ENCODE measurements around the gene KLK2. TPM values are rescaled to one million over a fixed set of nuclear protein-coding genes. Genes with fewer than 3 reads are reported as not detected.
"Not testable (repeated sequence)": the region's sequence is repeated elsewhere in the genome, so short reads cannot be mapped to it uniquely, and the experiment has no call there.

KLK2 gene
- total RNA-seq, 2 experiments from 2014 or later, result not detected

- Mint-ChIP-seq H3K9me3 (peaks cover 9% of the 10 kb centered on the region), H3K4me1 (no peaks in the 10 kb centered on the region), H3K27me3 (peaks cover 10% of the 10 kb centered on the region), H3K4me3 (no peak overlapping the region), H3K27ac (no peak overlapping the region), H3K36me3 (ENCODE audit: low read depth) (no peaks in the 10 kb centered on the region)
- CTCF ChIA-PET, result no interaction called here
- DNase-seq, result no peak
- POLR2A ChIA-PET, result no interaction called here
These were observed 18.0 kb downstream of the KLK2 start for GRCh38 chr19:50891253-50891625.

DNA sequence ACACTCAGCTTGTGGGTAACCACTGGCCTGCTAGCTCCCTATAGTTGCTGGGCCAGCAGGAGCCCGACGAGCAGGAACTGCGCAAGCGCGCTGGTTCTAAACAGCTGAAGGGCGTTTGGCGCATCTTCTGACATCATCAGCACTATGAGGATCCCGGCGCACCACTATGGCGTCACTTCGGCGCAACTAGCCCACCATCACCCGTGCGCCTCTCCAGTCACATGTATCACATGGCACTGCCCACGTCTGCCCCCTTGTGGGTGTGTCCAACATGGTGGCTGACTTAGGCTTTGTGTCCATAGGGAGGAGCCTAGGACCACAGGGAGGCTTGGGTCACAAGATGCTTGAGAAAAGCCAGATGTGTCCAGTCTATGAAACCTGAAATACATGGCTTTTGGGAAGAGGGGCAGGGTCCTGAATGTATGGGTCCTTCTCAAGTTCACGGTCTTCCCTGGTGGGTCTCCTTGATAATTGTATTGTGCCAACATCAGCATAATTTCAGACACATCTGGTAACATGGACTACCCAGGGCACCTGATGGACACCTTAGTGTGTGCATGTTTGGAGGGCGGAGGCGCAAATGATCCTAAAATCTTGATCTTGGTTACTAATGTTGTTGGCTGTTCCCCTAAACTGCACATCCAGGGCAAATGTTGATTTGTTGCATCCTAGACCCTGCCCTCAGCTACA, 20.0 kb downstream of the KLK2 start:
- peaks cover 9% of the 10 kb centered on the region for H3K9me3 Mint-ChIP-seq
- CTCF ChIA-PET, result no interaction called here
- H3K4me1 Mint-ChIP-seq, result no peaks in the 10 kb centered on the region

DNA sequence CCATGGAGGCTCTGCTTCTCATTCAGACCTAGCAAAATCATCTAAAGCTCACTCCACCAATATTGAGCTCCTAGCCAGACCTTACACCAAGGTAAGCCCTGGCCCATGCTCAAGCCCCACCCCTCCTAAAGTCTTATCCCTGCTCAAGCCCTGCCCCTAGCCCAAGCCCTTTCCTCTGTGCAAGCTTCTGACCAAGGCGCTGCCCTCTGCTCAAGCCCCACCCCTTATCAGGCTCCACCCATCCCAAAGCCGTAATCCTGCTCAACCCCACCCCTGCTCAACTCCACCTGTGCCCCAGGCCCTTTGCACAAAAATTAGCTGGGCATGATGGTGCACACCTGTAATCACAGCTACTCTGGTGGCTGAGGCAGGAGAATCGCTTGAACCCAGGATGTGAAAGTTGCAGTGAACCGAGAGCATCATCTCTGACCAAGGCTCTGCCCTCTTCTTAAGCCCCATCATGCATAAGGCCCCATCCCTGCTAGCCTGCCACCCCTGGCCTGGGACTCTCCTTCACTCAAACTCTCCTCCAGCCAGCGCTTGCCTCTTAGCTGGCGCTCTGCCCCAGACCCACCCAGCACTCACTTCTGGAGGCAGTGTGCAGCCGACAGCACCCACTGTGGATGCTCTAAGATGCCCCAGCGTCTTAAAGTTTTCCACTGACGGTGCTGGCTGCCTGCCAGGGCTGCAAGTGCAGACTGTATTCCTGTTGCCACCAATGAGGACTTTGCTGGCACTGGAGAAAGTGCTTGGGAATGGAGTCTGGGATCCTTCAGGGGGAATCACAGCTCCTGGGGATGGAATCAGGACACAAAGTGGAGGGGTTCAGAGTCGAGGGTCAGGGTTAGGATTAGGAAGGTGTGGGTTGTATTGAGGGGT, 21.5 kb downstream of the KLK2 start:
- CTCF ChIA-PET, result interaction anchor here (1.1 kb wide), 1 partner anchor 13 kb away, joined by 3 read pairs; no protein-coding TSS in a partner anchor
- Mint-ChIP-seq H3K27me3 (peaks cover 9% of the 10 kb centered on the region), H3K9me3 (peaks cover 9% of the 10 kb centered on the region), H3K4me3 (no peak overlapping the region), H3K4me1 (no peaks in the 10 kb centered on the region), H3K36me3 (ENCODE audit: low read depth) (no peaks in the 10 kb centered on the region), H3K27ac (no peak overlapping the region)
- no peak for DNase-seq
- POLR2A ChIA-PET, result no interaction called here

More for the DNA sequence above, 20.0 kb downstream of the KLK2 start:
- no peak for DNase-seq
- H3K36me3 Mint-ChIP-seq (ENCODE audit: low read depth), result no peaks in the 10 kb centered on the region
- no peak overlapping the region for H3K27ac Mint-ChIP-seq
- peaks cover 10% of the 10 kb centered on the region for H3K27me3 Mint-ChIP-seq
- POLR2A ChIA-PET, result no interaction called here
- no peak overlapping the region for H3K4me3 Mint-ChIP-seq

- H3K27me3 Mint-ChIP-seq; POLR2A ChIA-PET; H3K4me1 Mint-ChIP-seq; H3K9me3 Mint-ChIP-seq; H3K27ac Mint-ChIP-seq; DNase-seq; H3K36me3 Mint-ChIP-seq (ENCODE audit: low read depth); H3K4me3 Mint-ChIP-seq: not testable (repeated sequence)
- CTCF ChIA-PET, result interaction anchor here (1.1 kb wide), 1 partner anchor 11 kb away, joined by 3 read pairs; no protein-coding TSS in a partner anchor
These were observed 22.9 kb downstream of the KLK2 start for GRCh38 chr19:50896089-50896590.

DNA sequence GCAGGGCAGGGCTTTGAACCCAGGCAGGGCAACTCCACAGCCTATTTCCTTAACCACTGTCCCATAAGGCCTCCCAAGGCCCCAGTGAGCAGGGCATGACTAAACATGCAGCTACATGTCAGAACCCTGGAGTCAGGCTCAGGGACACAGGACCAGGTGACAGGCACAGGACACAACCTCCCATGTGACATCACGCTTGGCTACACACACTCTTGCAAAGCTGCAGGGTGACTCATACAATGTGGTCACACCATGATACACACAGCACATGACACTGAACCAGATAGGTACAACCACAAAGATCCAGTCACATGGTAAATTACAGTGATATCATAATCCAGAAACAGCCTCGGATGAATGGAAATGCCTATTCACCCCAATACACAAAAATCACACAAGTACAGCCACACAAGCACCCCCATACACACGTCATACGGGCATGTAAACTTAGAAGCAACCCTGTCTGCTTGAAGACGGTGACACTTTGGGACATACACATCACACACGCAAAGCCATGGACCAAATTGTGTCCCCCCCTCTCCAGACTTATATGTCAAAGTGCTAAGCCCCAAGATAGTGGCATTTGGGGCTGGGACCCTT, 23.5 kb downstream of the KLK2 start:
- H3K4me1 Mint-ChIP-seq, result no peaks in the 10 kb centered on the region
- CTCF ChIA-PET, result no interaction called here
- DNase-seq, result peak; percentile 13
- H3K36me3 Mint-ChIP-seq (ENCODE audit: low read depth), result no peaks in the 10 kb centered on the region
- H3K27me3 Mint-ChIP-seq, result peaks cover 8% of the 10 kb centered on the region
- no peak overlapping the region for H3K4me3 Mint-ChIP-seq
- H3K27ac Mint-ChIP-seq, result no peak overlapping the region
- POLR2A ChIA-PET, result no interaction called here
- H3K9me3 Mint-ChIP-seq, result peaks cover 9% of the 10 kb centered on the region

DNA sequence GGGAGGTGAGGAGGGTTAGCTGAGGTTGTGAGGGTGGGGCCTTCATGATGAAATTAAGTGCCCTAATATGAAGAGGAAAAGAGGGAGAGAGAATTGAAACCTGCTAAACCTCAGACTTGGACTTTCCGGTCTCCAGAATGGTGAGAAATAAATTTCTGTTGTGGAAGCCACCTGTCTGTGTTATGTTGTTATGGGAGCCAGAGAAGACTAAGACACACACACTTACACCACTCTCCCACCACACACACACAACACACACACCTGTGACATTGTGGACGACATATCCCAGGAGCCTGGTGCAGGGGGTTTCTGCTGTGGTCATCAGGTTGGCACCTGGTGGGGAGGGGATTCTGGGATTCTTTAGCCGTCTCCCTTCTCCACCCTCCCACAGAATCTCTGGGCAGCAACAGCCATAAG, 24.0 kb downstream of the KLK2 start:
- DNase-seq, result no peak
- Mint-ChIP-seq H3K36me3 (ENCODE audit: low read depth) (no peaks in the 10 kb centered on the region), H3K4me3 (no peak overlapping the region), H3K9me3 (peaks cover 9% of the 10 kb centered on the region), H3K27me3 (peaks cover 7% of the 10 kb centered on the region), H3K4me1 (no peaks in the 10 kb centered on the region), H3K27ac (no peak overlapping the region)
- CTCF ChIA-PET, result no interaction called here
- POLR2A ChIA-PET, result no interaction called here

DNA sequence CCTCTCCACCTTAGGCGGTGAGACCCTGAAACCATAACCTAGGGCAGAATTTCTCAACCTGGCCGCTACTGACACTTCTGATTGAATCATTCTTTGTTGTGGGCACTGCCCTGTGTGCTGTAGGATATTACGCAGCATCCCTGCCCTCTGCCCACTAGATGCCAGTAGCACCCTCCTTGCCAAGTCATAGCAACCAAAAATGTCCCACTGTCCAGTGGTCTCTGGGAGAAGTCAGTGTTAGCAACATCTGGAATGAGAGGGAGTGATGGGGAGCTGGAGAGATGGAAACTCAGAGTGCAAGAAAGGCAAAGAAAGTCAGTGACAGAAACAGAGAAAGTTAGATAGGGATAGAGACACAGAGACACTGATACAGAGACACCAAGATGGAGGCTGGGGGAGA, 24.4 kb downstream of the KLK2 start:
- no peaks in the 10 kb centered on the region for H3K4me1 Mint-ChIP-seq
- no peak overlapping the region for H3K4me3 Mint-ChIP-seq
- ChIA-PET CTCF (no interaction called here), POLR2A (no interaction called here)
- peaks cover 9% of the 10 kb centered on the region for H3K9me3 Mint-ChIP-seq
- no peak overlapping the region for H3K27ac Mint-ChIP-seq
- H3K36me3 Mint-ChIP-seq (ENCODE audit: low read depth), result no peaks in the 10 kb centered on the region
- peaks cover 7% of the 10 kb centered on the region for H3K27me3 Mint-ChIP-seq
- no peak for DNase-seq

GRCh38 chr19:50898018-50898417, 24.8 kb downstream of the KLK2 start:
- Mint-ChIP-seq H3K4me1 (no peaks in the 10 kb centered on the region), H3K27me3 (peaks cover 7% of the 10 kb centered on the region)

GRCh38 chr19:50899569-50899968, 26.3 kb downstream of the KLK2 start:
- POLR2A ChIA-PET, result no interaction called here
- Mint-ChIP-seq H3K9me3 (peaks cover 4% of the 10 kb centered on the region), H3K27me3 (peaks cover 4% of the 10 kb centered on the region), H3K27ac (no peak overlapping the region), H3K36me3 (ENCODE audit: low read depth) (no peaks in the 10 kb centered on the region), H3K4me1 (no peaks in the 10 kb centered on the region), H3K4me3 (no peak overlapping the region)
- DNase-seq, result no peak
- CTCF ChIA-PET, result interaction anchor here (0.6 kb wide), 1 partner anchor 10 kb away, joined by 3 read pairs; no protein-coding TSS in a partner anchor

More at GRCh38 chr19:50898018-50898417, 24.8 kb downstream of the KLK2 start:
- ChIA-PET POLR2A (no interaction called here), CTCF (no interaction called here)
- Mint-ChIP-seq H3K4me3 (no peak overlapping the region), H3K27ac (no peak overlapping the region), H3K36me3 (ENCODE audit: low read depth) (no peaks in the 10 kb centered on the region), H3K9me3 (peaks cover 9% of the 10 kb centered on the region)
- no peak for DNase-seq

GRCh38 chr19:50902640-50903039, 29.4 kb downstream of the KLK2 start:
- DNase-seq, result no peak
- CTCF ChIA-PET, result no interaction called here
- H3K27ac Mint-ChIP-seq, result no peak overlapping the region

DNA sequence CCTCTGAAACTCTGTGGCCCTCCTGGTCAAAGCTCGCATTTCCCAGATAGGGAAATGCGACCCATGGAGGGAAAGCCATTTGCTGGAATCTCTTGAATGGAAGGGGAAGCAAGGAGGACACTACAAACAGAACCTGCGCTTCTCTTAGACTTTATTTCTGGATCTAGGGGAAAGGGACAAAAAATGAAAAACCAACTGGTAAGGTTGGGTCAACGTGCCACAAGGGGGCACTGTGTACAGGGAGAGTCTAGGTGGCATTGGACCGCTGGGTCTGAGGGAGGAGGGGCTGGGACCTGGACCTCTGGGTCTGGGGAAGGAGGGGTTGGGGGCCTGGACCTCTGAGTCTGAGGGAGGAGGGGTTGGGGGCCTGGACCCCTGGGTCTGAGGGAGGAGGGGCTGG, 33.0 kb downstream of the KLK2 start:
- DNase-seq, result peak; percentile 56
- Mint-ChIP-seq H3K36me3 (ENCODE audit: low read depth) (no peaks in the 10 kb centered on the region), H3K27me3 (peaks cover 39% of the 10 kb centered on the region), H3K27ac (no peak overlapping the region), H3K9me3 (no peaks in the 10 kb centered on the region), H3K4me1 (no peaks in the 10 kb centered on the region), H3K4me3 (no peak overlapping the region)
- ChIA-PET POLR2A (no interaction called here), CTCF (no interaction called here)

More at GRCh38 chr19:50902640-50903039, 29.4 kb downstream of the KLK2 start:
- POLR2A ChIA-PET, result no interaction called here
- no peak overlapping the region for H3K4me3 Mint-ChIP-seq
- H3K27me3 Mint-ChIP-seq, result peaks cover 12% of the 10 kb centered on the region
- H3K9me3 Mint-ChIP-seq, result no peaks in the 10 kb centered on the region
- no peaks in the 10 kb centered on the region for H3K4me1 Mint-ChIP-seq
- H3K36me3 Mint-ChIP-seq (ENCODE audit: low read depth), result no peaks in the 10 kb centered on the region

DNA sequence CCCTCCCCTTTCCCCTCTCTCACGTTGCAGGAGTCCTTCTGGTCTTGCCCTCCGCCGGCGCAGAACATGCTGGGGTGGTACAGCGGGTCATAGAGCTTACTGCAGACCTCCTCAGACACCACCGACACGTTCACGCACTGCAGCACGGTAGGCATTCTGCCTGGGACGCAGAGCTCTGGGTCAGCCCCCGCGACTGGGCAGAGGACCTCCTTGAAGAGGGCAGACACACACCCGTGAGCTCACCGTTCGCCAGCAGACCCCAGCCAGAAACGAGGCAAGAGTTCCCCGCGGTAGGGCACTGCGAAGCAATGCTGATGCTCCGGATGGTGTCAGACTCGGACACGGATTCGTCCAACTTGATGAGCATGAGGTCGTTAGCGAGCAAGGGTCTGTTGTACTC, 35.1 kb downstream of the KLK2 start:
- CTCF ChIA-PET, result interaction anchor here (1.3 kb wide), 2 partner anchors 13 to 14 kb away, joined by 3 to 4 read pairs; no protein-coding TSS in a partner anchor
- no peak for DNase-seq
- Mint-ChIP-seq H3K36me3 (ENCODE audit: low read depth) (no peaks in the 10 kb centered on the region), H3K27ac (no peak overlapping the region), H3K27me3 (peaks cover 39% of the 10 kb centered on the region), H3K4me3 (no peak overlapping the region), H3K4me1 (no peaks in the 10 kb centered on the region), H3K9me3 (no peaks in the 10 kb centered on the region)
- POLR2A ChIA-PET, result no interaction called here
